C4-2B (cell line): ENCODE data around the gene ICE1.

Experiments used
- ZFX ChIP-seq: fragments of 450-650 bp; IDR thresholded peaks from 2 replicates; pipeline ENCODE4 v1.6.1; 2017
- TF ChIP-seq, protein P1 (sequence below): fragments of 450-650 bp; conservative IDR thresholded peaks from 2 replicates; pipeline ENCODE4 v1.5.1; 2017; ENCODE audit warnings: mild to moderate bottlenecking

DNA sequence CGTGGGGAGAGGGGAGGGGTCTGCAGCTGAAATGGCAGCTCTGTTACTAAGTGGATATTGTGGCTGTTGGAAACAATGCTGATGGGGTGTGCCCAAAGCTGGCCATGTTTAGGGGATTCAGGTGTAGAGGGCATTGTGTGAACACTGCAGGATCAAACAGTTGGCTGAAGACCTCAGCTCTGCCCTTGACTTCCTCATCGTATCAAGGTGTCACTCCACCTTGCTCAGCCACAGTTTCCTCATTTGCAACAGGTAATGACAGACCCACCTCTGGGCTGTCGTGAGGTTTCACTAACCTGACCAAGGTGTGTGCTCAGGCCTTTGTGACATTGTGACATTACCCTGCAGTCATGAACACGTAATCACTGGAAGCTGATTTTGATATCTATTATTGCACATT, 111.9 kb downstream of the ICE1 start:
- TF ChIP-seq, protein P1, sequence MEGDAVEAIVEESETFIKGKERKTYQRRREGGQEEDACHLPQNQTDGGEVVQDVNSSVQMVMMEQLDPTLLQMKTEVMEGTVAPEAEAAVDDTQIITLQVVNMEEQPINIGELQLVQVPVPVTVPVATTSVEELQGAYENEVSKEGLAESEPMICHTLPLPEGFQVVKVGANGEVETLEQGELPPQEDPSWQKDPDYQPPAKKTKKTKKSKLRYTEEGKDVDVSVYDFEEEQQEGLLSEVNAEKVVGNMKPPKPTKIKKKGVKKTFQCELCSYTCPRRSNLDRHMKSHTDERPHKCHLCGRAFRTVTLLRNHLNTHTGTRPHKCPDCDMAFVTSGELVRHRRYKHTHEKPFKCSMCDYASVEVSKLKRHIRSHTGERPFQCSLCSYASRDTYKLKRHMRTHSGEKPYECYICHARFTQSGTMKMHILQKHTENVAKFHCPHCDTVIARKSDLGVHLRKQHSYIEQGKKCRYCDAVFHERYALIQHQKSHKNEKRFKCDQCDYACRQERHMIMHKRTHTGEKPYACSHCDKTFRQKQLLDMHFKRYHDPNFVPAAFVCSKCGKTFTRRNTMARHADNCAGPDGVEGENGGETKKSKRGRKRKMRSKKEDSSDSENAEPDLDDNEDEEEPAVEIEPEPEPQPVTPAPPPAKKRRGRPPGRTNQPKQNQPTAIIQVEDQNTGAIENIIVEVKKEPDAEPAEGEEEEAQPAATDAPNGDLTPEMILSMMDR, result no peak
- TF ChIP-seq ZFX, result no peak
